ENCODE measurements around the gene ZNF549.
A peak's percentile ranks its signal among the peaks of the same experiment; 100 is the strongest.

ZNF549 gene

DNA sequence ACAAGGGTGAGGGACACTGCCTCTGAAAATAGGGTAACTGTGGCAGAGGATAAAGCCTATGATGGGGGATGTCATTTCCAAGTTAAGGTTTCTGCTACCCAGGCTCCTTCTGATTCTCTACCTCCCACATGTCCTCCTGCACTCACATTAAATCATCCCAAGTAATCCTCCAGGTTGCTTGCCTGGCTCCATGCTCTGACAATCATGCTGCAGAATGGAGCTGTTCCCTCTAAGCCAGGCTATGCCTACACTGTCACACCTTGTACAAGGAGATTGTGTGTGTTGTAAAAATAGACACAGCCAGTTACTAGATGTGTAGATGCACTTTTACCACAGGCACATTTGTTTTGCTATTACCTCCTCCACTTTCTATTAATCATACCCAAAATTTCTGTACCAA lies 43.6 kb downstream of the ZNF549 start:
- DNase-seq: no peak

DNA sequence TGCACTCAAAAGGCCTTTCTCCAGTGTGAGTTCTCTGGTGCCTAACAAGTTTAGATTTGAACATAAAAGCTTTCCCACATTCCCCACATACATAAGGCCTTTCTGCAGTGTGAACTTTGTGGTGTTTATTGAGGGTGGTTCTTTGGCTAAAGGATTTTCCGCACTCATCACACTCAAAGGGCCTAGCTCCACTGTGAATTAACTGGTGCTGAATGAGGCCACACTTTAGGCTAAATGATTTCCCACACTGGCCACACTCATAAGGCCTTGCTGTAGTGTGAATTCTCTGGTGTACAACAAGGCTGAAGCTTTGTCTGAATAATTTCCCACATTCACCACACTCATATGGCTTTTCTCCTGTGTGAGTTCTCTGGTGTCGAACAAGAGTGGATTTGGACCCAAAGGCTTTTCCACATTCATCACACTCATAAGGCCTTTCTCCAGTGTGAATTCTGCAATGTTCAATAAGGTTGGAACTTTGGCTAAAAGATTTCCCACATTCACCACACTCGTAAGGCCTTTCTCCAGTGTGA lies 45.3 kb downstream of the ZNF549 start:
- no peak for DNase-seq

DNA sequence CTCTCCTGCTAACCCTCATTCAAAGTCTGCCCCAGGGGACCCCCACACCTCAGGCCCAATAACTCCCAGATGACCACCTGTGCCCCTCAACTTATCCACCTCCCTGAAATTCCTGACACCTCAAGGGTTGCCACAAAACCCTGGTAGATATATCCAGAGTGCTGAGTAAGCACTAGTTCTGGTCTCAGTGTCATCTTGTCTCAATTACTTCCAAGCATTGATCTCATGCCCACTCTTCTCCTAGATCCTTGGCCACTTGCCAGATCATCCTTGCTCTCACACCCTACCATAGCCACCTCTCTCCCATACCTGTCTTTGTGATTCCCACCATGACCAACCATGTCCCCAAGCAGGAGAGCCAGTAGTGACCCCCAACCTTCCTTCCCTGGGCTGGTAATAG lies 49.5 kb downstream of the ZNF549 start:
- DNase-seq: no peak

DNA sequence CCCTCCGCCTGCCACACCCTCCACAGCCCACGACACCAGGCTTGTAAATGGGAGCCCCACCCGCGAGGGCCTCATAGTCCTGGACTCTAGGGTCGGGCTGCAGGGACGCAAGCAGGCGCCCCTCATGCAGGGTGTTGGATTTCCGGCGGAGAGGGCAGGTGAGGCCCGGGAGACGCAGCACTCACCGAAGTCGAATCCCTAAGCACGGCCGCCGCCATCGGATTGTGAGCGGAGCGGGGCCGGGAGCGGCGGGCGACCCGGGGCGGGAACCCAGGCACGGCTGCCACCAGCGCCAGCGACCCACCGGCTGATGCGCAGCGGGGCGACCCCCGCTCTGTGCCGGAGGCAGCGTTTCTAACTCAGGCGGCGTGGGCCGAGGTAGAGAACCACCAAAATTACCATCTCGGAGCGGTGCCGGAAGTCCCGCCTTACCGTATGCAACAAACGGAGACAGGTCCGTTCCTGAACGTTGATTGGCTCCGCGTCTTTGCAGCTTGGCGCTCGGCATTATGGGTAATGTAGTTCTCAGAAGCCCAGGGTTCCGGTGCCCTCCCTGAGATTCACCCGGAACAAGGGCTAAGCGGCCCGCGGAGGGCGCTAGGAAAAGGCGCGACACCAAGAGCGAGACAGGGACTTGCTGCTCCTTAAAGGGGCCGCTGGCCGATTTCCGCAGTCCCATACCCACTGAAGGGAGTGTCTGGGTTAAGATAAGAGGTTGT lies 51.5 kb downstream of the ZNF549 start, which contains the start of gene ZNF416:
Gene ZNF416, minus strand, starts transcription at position 425 of the 719 bp plus-strand sequence. Its CDS starts 207 bp downstream, at position 218.
- peak; percentile 95 to 98 for DNase-seq

DNA sequence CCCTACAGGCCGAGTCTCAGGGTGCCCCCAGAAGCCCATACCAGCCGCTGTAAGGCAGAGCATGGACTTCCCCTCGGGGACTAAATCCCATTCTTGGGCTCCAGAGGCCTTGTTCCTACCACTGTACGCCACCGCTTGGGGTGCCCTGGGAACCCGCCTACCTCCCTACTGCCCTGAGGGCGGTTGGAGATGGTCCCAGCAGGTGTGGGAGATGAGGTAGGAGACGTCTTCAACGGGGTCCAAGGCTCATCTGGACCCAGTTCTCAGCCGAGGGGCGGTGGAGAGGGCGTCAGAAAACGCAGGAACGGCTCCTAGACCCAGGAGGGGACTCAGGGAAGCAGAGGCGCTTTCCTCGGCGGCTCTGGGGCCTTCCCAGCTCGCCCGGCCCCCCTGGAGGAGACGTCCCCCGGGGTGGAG lies 56.0 kb downstream of the ZNF549 start:
- no peak for DNase-seq

DNA sequence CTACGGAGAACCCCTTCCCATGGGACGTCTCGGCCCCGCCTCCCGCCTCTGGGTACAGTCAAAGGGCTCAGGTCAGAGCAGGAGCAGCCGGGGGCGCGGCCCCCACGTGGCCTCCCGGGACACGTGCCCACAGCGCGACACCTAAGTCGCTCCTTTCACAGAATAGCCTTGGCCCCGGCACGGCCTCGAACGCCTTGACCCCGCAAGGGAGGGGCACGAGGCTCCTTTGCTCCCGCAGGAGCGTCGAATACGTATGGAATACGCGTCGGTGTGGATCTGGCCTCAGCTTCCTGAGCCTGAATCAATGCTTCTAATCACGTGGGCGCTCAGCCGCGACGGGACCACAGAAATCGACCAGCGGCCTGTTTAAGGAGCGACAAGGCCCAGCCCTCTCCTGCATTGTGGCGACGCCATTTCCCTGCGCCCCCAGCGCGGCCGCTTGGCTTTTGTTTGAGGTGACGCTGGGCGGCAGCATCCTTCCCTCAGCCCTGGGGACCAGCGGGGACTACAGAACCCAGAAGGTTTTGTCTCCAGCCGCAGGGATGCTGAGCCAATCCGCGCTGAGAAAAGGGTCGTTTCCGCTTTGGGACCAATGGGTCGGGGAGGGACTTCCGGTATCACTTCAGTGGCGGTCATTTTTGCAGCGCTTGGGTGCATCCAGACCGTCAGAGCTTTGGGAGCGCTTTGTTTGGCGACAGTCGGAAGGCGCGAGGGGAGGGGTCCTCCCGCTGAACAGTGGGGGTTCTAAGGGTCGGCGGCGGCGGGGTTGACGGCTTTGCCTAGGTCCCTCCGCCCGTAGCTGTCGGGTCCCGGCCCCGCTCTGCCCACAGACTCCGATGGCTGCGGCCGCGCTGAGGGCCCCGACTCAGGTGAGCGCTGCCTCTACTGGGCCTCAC lies 56.6 kb downstream of the ZNF549 start, which contains the start of gene ZIK1:
Gene ZIK1, plus strand, starts transcription at position 625 of the 896 bp plus-strand sequence. Its CDS starts 212 bp downstream, at position 837.
- peak; percentile 90 to 96 for DNase-seq

DNA sequence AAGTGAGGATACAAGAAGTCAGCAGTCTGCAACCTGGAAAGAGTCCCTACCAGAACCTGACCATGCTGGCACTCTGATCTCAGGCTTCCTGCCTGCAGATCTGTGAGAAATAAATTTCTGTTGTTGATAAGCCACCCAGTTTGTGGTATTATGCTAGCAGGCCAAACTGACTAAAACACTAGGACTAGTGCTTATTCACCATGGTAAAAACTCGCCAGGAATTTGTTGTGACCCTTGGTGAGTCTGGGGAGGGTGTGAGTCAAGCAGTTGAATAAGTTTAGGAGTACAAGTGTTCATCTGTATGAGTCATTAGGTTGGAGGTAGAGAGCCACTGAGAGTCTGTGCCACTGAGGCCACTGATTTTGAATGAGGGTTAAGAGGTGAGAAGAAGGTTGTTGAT lies 60.4 kb downstream of the ZNF549 start:
- DNase-seq: no peak

DNA sequence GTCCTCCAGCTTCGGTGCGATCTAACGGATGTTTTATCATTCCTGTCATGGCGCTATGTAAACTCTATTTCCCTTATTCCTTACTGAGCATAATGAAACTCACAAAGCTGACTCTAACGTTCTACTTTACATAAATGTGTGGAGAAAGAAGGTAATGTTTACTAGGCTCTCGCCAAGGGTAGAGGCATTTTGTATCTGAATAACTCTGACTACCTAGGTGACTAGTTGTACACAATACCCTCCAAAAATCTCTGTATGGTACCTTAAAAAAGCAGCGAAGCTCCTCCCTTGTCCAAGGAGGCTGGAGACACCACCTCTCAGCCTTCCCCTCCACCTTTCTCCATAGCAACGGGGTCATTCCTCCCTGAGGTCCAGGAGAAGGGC lies 72.2 kb downstream of the ZNF549 start:
- no peak for DNase-seq

DNA sequence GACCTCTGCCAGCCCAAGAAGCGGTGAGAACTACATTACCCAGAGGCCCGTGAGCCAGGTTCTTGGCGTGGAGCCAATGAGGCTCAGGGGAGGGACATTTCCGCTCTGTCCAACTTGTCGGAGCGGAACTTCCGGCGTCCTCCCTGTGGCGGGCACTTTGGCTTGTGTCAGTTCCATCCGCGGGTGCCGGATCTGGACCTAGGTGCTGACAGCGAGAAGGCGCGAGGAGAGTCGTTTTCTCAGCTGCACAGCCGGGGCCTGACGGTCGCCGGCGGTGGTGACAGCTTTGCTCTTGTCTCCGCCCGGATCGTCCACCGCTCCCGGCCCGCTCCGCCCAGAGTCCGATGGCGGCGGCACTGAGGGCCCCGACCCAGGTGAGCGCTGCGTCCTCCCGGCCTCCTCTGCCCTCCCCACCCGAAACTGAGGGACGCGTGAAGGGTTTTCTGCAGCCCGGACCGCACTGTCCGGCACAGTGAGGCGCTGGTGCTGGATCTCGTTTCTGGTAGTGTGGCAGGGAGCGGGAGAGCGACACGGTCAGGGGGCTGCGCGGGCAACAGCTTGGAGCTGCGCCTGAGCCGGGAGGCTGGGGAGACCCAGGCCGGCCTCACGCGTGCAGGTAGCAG lies 72.7 kb downstream of the ZNF549 start, which contains the start of gene ZNF530:
Gene ZNF530, plus strand, starts transcription at position 125 of the 623 bp plus-strand sequence. CDS start 4,461 bp downstream, outside the sequence.
- DNase-seq: peak; percentile 82 to 84

DNA sequence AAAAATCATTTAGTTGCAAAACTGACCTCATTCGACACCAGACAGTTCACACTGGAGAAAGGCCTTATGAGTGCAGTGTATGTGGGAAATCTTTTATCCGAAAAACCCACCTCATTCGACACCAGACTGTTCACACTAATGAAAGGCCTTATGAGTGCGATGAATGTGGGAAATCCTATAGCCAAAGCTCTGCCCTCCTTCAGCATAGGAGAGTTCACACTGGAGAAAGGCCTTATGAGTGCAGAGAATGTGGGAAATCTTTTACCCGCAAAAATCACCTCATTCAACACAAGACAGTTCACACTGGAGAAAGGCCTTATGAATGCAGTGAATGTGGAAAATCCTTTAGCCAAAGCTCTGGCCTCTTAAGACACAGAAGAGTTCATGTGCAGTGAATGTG lies 79.8 kb downstream of the ZNF549 start:
- no peak for DNase-seq

All from hippocampal formation (tissue), 2 donors.